Neural crest cell (in vitro differentiated cells): Measurements from ENCODE around the gene SPA17. TPM values are rescaled to one million over a fixed set of nuclear protein-coding genes. Genes with fewer than 3 reads are reported as not detected.

Experiments
- DNase-seq: peaks from one replicate; pipeline ENCODE4 v3.0.0; 2021; ENCODE audit warnings: low read depth, mixed read lengths, low spot score
- H3K27ac Mint-ChIP-seq: one replicate; pipeline ENCODE4 v1.8.0; 2021; ENCODE audit warnings: mild to moderate bottlenecking, mixed read lengths; ENCODE audit not compliant: unreplicated experiment
- H3K27me3 Mint-ChIP-seq: 2 replicates; pipeline ENCODE4 v1.8.0; 2021; ENCODE audit warnings: low read depth, mild to moderate bottlenecking, mixed read lengths
- H3K36me3 Mint-ChIP-seq: 2 replicates; pipeline ENCODE4 v1.8.0; 2021; ENCODE audit warnings: low read depth, mild to moderate bottlenecking, mixed read lengths
- H3K4me1 Mint-ChIP-seq: 2 replicates; pipeline ENCODE4 v1.8.0; 2021; ENCODE audit warnings: mixed read lengths
- H3K4me3 Mint-ChIP-seq: one replicate; pipeline ENCODE4 v1.8.0; 2021; ENCODE audit warnings: mild to moderate bottlenecking, mixed read lengths
- H3K9me3 Mint-ChIP-seq: 2 replicates; pipeline ENCODE4 v1.8.0; 2021; ENCODE audit warnings: mixed read lengths
- total RNA-seq: library from RNA; stranded (reverse); gene quantifications from 2 replicates; pipeline ENCODE4 v1.2.1, GENCODE V29; 2021
- TF ChIP-seq, protein P1 (sequence below): fragments of 200-600 bp; sonication (generic); conservative IDR thresholded peaks from 2 replicates; pipeline ENCODE4 v1.5.0; 2021; ENCODE audit warnings: antibody characterized with exemption, mild to moderate bottlenecking

The SPA17 gene
- total RNA-seq, 1 donor from 2014 or later, result 18.2 TPM

DNA sequence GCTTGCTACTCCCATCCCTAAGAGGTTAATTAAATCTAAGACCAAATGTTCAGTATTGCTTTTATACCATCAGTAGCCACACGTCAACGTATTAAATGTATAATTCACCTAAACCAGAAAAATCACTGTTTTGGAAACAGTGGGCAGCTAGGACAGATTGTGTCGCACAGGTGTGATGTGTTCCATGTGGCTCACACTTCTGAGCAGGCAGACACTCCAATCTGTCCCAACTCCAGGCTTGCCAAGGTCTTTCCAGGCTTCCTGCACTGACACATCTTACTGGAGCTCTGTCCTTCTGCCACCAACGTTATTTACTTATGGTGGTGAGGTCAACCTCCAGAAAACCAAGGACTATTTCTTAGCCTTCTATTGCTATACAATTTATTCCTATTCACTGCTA lies 11.6 kb upstream of the SPA17 start:
- H3K4me1 Mint-ChIP-seq, result peaks cover 14% of the 10 kb centered on the region

DNA sequence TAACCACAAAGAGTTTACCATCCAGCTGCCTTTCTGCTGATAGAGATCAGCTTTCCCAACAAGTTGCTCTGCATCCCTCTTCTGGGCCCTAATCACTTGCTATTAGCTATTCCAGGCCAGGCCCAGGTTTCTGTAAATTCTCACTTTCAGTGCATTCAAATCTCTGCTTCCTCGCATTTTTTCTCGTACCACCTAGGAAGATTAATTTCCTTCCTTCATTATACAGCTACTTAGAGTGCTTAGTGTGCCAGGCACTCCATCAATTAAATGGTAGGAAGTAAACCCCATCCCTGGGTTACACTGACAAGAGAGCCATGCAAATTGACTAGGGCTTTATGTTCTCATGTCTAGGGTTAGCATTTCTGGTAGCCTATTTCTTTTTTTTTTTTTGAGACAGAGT lies 9.8 kb upstream of the SPA17 start:
- Mint-ChIP-seq H3K4me3 (no peak overlapping the region), H3K4me1 (no peaks in the 10 kb centered on the region), H3K27me3 (no peaks in the 10 kb centered on the region), H3K9me3 (no peaks in the 10 kb centered on the region), H3K36me3 (no peaks in the 10 kb centered on the region), H3K27ac (no peak overlapping the region)
- TF ChIP-seq, protein P1, sequence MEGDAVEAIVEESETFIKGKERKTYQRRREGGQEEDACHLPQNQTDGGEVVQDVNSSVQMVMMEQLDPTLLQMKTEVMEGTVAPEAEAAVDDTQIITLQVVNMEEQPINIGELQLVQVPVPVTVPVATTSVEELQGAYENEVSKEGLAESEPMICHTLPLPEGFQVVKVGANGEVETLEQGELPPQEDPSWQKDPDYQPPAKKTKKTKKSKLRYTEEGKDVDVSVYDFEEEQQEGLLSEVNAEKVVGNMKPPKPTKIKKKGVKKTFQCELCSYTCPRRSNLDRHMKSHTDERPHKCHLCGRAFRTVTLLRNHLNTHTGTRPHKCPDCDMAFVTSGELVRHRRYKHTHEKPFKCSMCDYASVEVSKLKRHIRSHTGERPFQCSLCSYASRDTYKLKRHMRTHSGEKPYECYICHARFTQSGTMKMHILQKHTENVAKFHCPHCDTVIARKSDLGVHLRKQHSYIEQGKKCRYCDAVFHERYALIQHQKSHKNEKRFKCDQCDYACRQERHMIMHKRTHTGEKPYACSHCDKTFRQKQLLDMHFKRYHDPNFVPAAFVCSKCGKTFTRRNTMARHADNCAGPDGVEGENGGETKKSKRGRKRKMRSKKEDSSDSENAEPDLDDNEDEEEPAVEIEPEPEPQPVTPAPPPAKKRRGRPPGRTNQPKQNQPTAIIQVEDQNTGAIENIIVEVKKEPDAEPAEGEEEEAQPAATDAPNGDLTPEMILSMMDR, result no peak
- no peak for DNase-seq

More for the DNA sequence above, 11.6 kb upstream of the SPA17 start:
- Mint-ChIP-seq H3K27ac (no peak overlapping the region), H3K27me3 (no peaks in the 10 kb centered on the region), H3K9me3 (no peaks in the 10 kb centered on the region), H3K36me3 (no peaks in the 10 kb centered on the region), H3K4me3 (no peak overlapping the region)
- no peak for DNase-seq
- TF ChIP-seq, protein P1, result no peak

DNA sequence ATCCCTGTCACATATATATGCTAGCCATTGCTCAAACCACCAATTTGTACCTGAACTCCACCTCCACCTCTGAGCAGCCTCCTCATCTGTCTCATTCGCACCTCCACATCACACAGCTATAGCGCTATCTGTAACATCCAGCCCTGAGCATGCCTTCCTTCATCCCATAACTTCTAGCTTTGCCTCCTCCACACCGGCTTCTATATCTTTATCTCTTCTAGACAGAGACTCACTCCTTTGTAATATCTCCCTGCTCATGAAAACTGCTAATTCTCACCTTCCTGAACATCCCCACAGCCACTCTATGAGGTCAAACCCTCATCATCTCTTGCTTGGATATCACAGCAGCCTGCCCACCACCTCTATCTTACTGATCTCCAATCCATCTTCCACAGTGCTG lies 6.1 kb upstream of the SPA17 start:
- Mint-ChIP-seq H3K4me3 (no peak overlapping the region), H3K27me3 (peaks cover 12% of the 10 kb centered on the region)
- TF ChIP-seq, protein P1, result no peak

GRCh38 chr11:124669193-124669592 lies 4.5 kb upstream of the SPA17 start:
- H3K4me1 Mint-ChIP-seq, result peaks cover 9% of the 10 kb centered on the region
- peaks cover 15% of the 10 kb centered on the region for H3K27me3 Mint-ChIP-seq
- no peak overlapping the region for H3K4me3 Mint-ChIP-seq
- H3K27ac Mint-ChIP-seq, result no peak overlapping the region
- DNase-seq, result peak; percentile 50
- no peaks in the 10 kb centered on the region for H3K36me3 Mint-ChIP-seq
- H3K9me3 Mint-ChIP-seq, result no peaks in the 10 kb centered on the region
- TF ChIP-seq, protein P1, result peak; percentile 87

More for the DNA sequence above, 6.1 kb upstream of the SPA17 start:
- H3K27ac Mint-ChIP-seq, result no peak overlapping the region
- H3K4me1 Mint-ChIP-seq, result no peaks in the 10 kb centered on the region
- no peaks in the 10 kb centered on the region for H3K9me3 Mint-ChIP-seq
- no peaks in the 10 kb centered on the region for H3K36me3 Mint-ChIP-seq
- no peak for DNase-seq

DNA sequence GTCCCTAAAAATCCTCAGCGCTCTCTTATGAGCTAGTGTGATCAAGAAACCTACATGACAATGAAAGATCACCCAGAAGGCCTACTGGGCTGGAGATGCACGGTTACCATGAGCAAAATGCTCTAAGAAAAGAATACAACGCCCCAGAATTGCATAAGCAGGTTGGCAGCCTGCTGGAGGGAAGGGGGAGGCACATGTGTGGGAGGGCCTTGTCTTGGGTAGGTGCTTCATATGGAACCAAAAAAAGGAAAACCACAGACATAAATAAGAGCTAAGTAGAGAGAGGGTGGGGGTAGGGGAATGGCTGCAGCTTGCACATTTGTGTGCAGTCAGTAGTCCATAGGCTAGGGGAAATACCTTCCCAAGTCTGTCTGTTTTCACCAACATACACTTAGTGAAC lies 3.0 kb upstream of the SPA17 start:
- no peak for DNase-seq
- no peaks in the 10 kb centered on the region for H3K36me3 Mint-ChIP-seq
- peaks cover 15% of the 10 kb centered on the region for H3K27me3 Mint-ChIP-seq
- H3K27ac Mint-ChIP-seq, result no peak overlapping the region
- no peaks in the 10 kb centered on the region for H3K9me3 Mint-ChIP-seq
- peak overlapping the region; percentile 76 for H3K4me3 Mint-ChIP-seq
- TF ChIP-seq, protein P1, result no peak
- peaks cover 18% of the 10 kb centered on the region for H3K4me1 Mint-ChIP-seq
